Choroid plexus epithelial cell (primary cell): Measurements from ENCODE around the gene KRT4.

Experiments
- DNase-seq: peaks from one replicate; pipeline ENCODE4 v3.0.0-alpha.2; 2010; ENCODE audit warnings: low read depth
- H3K4me3 ChIP-seq: 2 replicates; pipeline ENCODE4 v1.5.1; 2011; ENCODE audit warnings: low read depth, mild to moderate bottlenecking, control low read depth, low read length, moderate library complexity
- CTCF ChIP-seq: conservative IDR thresholded peaks from 2 replicates; pipeline ENCODE4 v1.5.1; 2011; ENCODE audit warnings: low read depth, mild to moderate bottlenecking, control low read depth, inconsistent platforms, low read length, moderate library complexity

KRT4 gene

GRCh38 chr12:52800259-52800917, 13.5 kb downstream of the KRT4 start:
- TF ChIP-seq CTCF: no peak
- no peak for DNase-seq
- H3K4me3 ChIP-seq: no peak overlapping the region

- no peak for DNase-seq
- TF ChIP-seq CTCF: no peak
- no peak overlapping the region for H3K4me3 ChIP-seq
Measured at GRCh38 chr12:52799505-52800211, 14.3 kb downstream of the KRT4 start.

DNA sequence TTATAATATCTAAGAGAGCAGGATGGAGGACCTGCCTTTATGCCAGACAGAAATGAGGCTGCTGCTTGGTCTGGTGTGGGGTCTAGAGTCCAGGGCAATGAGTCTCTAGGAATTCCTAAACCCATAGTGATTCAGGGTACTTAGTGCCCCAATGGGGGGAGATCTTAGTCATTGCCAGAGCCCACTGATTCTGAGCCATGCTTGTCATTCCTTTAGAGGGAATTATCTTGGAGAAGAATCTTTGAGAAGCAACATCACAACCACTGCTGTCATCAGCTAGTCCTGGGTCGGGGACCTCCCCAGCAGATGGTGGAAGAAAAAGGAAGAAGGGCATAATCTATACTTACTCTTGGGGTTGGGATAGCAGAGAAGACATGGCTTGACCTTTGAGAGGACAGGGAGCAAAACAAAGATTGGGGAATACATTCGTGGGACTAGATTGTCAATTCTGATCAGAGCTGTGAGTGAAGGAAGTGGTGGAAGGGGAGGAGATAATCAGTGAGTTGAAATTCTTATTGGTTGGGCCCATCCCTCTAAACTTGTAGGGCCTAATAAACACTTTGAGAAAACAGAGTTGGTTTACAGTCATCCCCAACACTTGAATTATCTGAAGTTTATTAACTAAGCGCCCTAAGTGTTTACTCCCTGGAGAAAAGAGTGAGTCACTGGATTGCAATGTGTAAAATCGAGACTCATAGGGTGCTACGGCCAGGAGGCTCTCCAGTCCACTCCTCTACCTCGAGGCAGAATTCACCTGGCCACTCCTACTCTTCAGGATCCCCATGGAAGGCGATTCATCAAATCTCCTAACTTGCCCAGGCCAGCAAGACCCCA, 15.0 kb downstream of the KRT4 start:
- peak; percentile 30 for DNase-seq
- no peak for TF ChIP-seq CTCF

DNA sequence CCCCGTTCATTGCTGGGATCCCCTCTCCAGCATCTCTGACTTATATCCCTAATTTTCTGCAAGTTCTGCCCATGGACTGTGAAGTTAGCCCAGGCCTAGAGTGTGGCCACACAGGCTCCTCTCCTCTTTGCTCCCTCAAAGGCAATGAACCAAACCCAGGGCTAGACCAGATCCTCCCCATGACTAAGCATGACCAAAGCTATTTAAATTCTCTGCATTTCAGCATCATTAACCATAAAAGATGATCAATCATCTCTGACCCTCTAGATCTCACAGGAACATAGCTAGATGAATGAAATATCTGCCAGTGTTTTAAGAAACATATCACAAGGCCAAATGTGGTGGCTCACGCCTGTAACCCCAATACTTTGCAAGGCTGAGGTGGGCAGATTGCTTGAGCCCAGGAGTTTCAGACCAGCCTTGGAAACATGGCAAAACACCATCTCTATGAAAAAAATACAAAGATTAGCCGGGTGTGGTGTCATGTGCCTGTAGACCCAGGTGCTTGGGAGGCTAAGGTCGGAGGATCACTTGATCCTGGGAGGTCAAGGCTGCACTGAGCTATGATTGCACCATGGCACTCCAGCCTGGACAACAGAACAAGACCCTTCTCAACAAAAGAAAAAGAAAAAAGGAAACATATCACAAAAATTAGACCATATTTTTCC, 15.8 kb downstream of the KRT4 start:
- H3K4me3 ChIP-seq: no peak overlapping the region
- TF ChIP-seq CTCF: no peak
- DNase-seq: no peak

More for the DNA sequence above, 15.0 kb downstream of the KRT4 start:
- H3K4me3 ChIP-seq: no peak overlapping the region

GRCh38 chr12:52797529-52797894, 16.4 kb downstream of the KRT4 start:
- no peak for DNase-seq
- no peak overlapping the region for H3K4me3 ChIP-seq
- TF ChIP-seq CTCF: no peak

GRCh38 chr12:52796839-52797528, 16.9 kb downstream of the KRT4 start:
- no peak for TF ChIP-seq CTCF
- no peak overlapping the region for H3K4me3 ChIP-seq
- no peak for DNase-seq
